Ishikawa (cell line): ENCODE results near the gene SLC24A3.

ENCODE experiments used
- CEBPB ChIP-seq: IDR thresholded peaks from 2 replicates; pipeline ENCODE4 v1.6.1; 2012
- CREB1 ChIP-seq: IDR thresholded peaks from 2 replicates; pipeline ENCODE4 v1.6.1; 2012; ENCODE audit warnings: low read depth
- EGR1 ChIP-seq: IDR thresholded peaks from 2 replicates; pipeline ENCODE4 v1.6.1; 2012
- EP300 ChIP-seq: IDR thresholded peaks from 2 replicates; pipeline ENCODE4 v1.6.1; 2012; ENCODE audit warnings: borderline replicate concordance
- FOXM1 ChIP-seq: IDR thresholded peaks from 2 replicates; pipeline ENCODE4 v1.6.1; 2012; ENCODE audit warnings: low read depth, borderline replicate concordance
- NFIC ChIP-seq: IDR thresholded peaks from 2 replicates; pipeline ENCODE4 v1.6.1; 2012
- RAD21 ChIP-seq: IDR thresholded peaks from 2 replicates; pipeline ENCODE4 v1.6.1; 2012; ENCODE audit warnings: low read depth
- TAF1 ChIP-seq: IDR thresholded peaks from 2 replicates; pipeline ENCODE4 v1.6.1; 2012; ENCODE audit warnings: low read depth, mild to moderate bottlenecking
- TCF12 ChIP-seq: IDR thresholded peaks from 2 replicates; pipeline ENCODE4 v1.6.1; 2012; ENCODE audit warnings: low read depth
- TEAD4 ChIP-seq: IDR thresholded peaks from 2 replicates; pipeline ENCODE4 v1.6.1; 2012
- YY1 ChIP-seq: IDR thresholded peaks from 2 replicates; pipeline ENCODE4 v1.6.1; 2012; ENCODE audit warnings: low read depth
- ZBTB7A ChIP-seq: IDR thresholded peaks from 2 replicates; pipeline ENCODE4 v1.6.1; 2012; ENCODE audit warnings: low read depth
- TF ChIP-seq, protein P1 (sequence below): IDR thresholded peaks from 2 replicates; pipeline ENCODE4 v1.6.1; 2012
- TF ChIP-seq, protein P2 (sequence below): IDR thresholded peaks from 2 replicates; pipeline ENCODE4 v1.6.1; 2012
- TF ChIP-seq, protein P3 (sequence below): IDR thresholded peaks from 2 replicates; pipeline ENCODE4 v1.6.1; 2012; ENCODE audit warnings: low read depth, mild to moderate bottlenecking

The SLC24A3 gene

DNA sequence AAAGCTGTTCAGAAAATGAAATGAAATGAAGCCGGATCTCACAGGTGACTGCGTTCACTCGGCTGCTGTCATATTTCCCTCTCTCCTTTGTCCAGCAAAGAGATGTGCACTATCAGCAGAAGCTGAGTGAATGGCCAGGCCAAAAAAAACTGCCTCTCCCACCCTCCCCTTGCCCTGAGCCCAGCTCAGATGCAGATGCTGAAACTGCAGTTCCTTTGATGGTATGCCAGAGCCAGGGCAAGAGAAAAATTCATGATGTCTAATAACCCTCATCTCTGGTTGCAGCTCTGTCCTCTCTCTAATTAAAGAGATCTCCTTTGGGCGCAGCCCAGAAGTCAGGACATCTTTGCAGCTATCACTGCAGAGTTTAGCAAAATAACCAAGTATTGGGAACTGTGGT lies 335.1 kb downstream of the SLC24A3 start:
- TF ChIP-seq, protein P1, sequence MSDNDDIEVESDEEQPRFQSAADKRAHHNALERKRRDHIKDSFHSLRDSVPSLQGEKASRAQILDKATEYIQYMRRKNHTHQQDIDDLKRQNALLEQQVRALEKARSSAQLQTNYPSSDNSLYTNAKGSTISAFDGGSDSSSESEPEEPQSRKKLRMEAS = no peak
- TF ChIP-seq, protein P2, sequence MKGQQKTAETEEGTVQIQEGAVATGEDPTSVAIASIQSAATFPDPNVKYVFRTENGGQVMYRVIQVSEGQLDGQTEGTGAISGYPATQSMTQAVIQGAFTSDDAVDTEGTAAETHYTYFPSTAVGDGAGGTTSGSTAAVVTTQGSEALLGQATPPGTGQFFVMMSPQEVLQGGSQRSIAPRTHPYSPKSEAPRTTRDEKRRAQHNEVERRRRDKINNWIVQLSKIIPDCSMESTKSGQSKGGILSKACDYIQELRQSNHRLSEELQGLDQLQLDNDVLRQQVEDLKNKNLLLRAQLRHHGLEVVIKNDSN = no peak
- TF ChIP-seq TCF12 = no peak
- no peak for TF ChIP-seq TAF1
- no peak for TF ChIP-seq TEAD4
- TF ChIP-seq RAD21 = no peak
- TF ChIP-seq NFIC = no peak
- no peak for TF ChIP-seq CREB1
- TF ChIP-seq, protein P3, sequence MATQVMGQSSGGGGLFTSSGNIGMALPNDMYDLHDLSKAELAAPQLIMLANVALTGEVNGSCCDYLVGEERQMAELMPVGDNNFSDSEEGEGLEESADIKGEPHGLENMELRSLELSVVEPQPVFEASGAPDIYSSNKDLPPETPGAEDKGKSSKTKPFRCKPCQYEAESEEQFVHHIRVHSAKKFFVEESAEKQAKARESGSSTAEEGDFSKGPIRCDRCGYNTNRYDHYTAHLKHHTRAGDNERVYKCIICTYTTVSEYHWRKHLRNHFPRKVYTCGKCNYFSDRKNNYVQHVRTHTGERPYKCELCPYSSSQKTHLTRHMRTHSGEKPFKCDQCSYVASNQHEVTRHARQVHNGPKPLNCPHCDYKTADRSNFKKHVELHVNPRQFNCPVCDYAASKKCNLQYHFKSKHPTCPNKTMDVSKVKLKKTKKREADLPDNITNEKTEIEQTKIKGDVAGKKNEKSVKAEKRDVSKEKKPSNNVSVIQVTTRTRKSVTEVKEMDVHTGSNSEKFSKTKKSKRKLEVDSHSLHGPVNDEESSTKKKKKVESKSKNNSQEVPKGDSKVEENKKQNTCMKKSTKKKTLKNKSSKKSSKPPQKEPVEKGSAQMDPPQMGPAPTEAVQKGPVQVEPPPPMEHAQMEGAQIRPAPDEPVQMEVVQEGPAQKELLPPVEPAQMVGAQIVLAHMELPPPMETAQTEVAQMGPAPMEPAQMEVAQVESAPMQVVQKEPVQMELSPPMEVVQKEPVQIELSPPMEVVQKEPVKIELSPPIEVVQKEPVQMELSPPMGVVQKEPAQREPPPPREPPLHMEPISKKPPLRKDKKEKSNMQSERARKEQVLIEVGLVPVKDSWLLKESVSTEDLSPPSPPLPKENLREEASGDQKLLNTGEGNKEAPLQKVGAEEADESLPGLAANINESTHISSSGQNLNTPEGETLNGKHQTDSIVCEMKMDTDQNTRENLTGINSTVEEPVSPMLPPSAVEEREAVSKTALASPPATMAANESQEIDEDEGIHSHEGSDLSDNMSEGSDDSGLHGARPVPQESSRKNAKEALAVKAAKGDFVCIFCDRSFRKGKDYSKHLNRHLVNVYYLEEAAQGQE = no peak
- no peak for TF ChIP-seq EP300

DNA sequence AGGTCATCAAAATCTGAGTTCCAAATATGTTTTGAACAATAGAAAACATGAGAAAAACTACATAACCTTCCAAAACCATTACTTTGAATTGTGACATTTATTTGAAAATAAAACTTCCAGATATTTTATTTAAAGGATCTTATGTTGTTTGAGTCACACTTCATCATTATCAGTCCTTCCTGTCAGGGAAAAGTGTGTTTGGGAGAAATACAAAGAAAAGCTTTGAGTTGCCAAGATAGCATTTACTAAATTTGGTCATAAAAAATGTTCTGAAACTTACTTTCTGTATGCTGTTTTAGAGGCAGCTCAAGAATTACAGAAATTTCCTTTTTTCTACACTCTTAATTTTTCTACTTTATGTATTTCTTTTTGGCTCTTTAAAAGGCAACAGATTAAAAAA lies 337.5 kb downstream of the SLC24A3 start:
- TF ChIP-seq TEAD4 (no peak), CREB1 (no peak), EP300 (no peak), FOXM1 (no peak), TCF12 (no peak), NFIC (no peak), TAF1 (no peak), RAD21 (no peak), ZBTB7A (no peak), EGR1 (no peak), CEBPB (no peak), YY1 (no peak)
- TF ChIP-seq, protein P1 = no peak
- TF ChIP-seq, protein P3 = no peak
- TF ChIP-seq, protein P2 = no peak

DNA sequence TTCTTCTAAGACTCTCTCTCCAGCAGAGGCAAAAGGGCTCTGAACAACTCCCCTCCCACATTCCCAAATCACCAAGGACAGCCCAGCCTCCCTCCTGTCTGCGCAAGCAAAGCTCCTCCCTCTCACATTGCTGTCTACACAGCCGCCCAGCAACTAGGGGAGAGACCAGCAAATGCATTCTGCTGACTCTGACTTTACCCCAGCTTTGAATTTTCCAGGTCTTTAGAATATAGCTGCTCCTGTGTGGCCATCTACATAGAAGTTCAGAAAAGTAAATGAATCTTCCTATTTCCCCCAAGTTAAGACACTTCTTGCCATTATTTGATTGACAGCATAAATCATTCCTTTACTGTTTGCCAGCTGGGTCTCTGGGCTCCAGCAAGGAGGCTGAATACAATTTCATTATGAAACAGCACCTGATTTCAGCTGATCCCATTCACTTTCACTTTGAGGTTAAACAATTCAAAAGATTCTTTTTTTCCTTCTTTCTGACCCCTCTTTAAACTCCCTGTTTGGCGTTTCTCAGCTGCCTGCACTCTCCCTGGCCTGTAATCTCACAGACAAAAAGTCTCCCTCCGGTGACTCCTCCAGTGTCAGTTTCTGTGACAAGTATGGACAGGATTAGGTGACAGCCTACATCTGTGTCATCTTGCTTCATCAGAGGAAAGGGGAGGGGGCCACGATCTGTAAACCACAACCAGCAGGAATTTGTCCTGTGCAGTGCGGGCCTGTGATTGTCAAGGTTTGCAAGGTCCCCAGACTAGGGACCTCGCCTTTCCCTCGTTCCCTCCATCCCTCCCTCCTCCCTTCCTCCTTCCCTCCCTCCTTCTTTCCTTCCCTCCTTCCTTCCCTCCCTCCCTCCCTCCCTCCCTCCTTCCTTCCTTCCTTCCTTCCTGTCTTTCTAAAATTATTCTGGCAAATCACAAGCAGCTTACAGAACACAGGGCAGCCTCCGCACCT lies 340.1 kb downstream of the SLC24A3 start:
- TF ChIP-seq YY1 = no peak
- TF ChIP-seq, protein P3 = no peak
- TF ChIP-seq FOXM1 = no peak
- no peak for TF ChIP-seq RAD21
- no peak for TF ChIP-seq NFIC
- TF ChIP-seq CREB1 = no peak
- no peak for TF ChIP-seq ZBTB7A
- TF ChIP-seq TCF12 = no peak
- TF ChIP-seq CEBPB = no peak
- TF ChIP-seq, protein P1 = no peak
- TF ChIP-seq TEAD4 = no peak
- TF ChIP-seq EGR1 = no peak
- TF ChIP-seq, protein P2 = no peak
- TF ChIP-seq EP300 = no peak
- TF ChIP-seq TAF1 = no peak
